NB4 (cell line): ENCODE data around the gene GALK1.

Experiments used
- MYC ChIP-seq: IDR thresholded peaks from 2 replicates; pipeline ENCODE4 v1.6.1; 2011; ENCODE audit warnings: low read depth, low read length
- POLR2A ChIP-seq: IDR thresholded peaks from 2 replicates; pipeline ENCODE4 v1.6.1; 2011; ENCODE audit warnings: mild to moderate bottlenecking; ENCODE audit not compliant: insufficient read length; ENCODE audit errors: extremely low read depth
- TF ChIP-seq, protein P1 (sequence below): IDR thresholded peaks from one replicate; pipeline ENCODE4 v1.5.1; 2012; ENCODE audit warnings: low read depth, low read length

DNA sequence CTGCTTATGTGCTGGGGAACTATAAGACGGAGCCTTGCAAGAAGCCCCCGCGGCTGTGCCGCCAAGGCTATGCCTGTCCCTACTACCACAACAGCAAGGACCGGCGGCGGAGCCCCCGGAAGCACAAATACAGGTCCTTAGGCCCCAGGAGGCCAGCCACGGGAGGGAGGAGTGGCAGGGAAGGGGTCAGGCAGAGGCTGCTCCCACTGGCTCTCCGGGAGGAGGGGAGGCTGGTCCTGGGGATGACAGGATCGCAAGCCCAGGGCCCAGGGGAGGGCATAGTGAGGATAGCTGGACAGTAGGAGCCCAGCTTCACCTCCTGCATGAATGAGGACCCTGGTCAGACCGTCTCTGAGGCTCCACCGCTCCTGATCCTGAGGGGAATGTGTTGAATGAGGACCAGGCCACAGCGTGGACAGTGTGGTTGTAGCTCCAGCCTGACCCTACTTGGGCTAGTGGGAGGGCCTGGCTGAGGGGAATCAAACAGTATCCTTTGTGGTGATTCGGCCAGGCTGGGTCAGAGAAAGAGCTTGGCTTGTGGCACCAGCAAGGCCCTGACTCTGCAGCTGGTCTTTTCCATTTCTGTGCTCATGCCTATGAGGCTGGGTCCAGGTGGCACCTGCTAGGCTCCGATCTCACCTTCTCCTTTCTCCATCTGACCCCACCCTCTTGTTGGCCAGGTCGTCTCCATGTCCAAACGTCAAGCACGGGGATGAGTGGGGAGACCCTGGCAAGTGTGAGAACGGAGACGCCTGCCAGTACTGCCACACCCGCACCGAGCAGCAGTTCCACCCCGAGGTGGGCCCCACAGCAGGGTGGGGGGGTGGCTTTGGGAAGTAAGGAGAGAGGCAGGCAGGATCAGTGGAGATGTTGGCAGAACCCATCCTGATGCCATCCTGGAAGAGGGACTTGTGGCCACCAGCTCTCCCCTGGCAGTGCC, 48.4 kb upstream of the GALK1 start:
- TF ChIP-seq POLR2A = no peak
- TF ChIP-seq, protein P1, sequence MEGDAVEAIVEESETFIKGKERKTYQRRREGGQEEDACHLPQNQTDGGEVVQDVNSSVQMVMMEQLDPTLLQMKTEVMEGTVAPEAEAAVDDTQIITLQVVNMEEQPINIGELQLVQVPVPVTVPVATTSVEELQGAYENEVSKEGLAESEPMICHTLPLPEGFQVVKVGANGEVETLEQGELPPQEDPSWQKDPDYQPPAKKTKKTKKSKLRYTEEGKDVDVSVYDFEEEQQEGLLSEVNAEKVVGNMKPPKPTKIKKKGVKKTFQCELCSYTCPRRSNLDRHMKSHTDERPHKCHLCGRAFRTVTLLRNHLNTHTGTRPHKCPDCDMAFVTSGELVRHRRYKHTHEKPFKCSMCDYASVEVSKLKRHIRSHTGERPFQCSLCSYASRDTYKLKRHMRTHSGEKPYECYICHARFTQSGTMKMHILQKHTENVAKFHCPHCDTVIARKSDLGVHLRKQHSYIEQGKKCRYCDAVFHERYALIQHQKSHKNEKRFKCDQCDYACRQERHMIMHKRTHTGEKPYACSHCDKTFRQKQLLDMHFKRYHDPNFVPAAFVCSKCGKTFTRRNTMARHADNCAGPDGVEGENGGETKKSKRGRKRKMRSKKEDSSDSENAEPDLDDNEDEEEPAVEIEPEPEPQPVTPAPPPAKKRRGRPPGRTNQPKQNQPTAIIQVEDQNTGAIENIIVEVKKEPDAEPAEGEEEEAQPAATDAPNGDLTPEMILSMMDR = no peak
- no peak for TF ChIP-seq MYC
